Right lobe of liver (tissue), 6 donors: Measurements from ENCODE around the gene AQP10. TPM values are rescaled to one million over a fixed set of nuclear protein-coding genes. Genes with fewer than 3 reads are reported as not detected.
A peak's percentile ranks its signal among the peaks of the same experiment; 100 is the strongest.

Experiments
- ATAC-seq, 4 donors: fragments of 200-7000 bp; cut with Tn5 transposase; one replicate each; pipeline ENCODE4 v1.9.1; 2020; ENCODE audit warnings: mild to moderate bottlenecking in 4 of 4, moderate library complexity in 4 of 4
- DNase-seq, 3 donors: peaks; one replicate each; pipeline ENCODE4 v3.0.0-alpha.2; 2020
- H3K27ac ChIP-seq, 3 donors: fragments of 200-600 bp; one replicate each; pipeline ENCODE4 v1.8.0; 2022
- H3K27me3 ChIP-seq, 2 donors: fragments of 200-600 bp; one replicate each; pipeline ENCODE4 v1.8.0; 2022
- H3K36me3 ChIP-seq, 4 donors: fragments of 200-600 bp; sonication (generic) in 1 of 4; one replicate each; pipeline versions ENCODE4 v1.5.1 to v1.8.0; 2017 to 2022; ENCODE audit warnings: control low read depth in 1 of 4
- H3K4me1 ChIP-seq, 4 donors: fragments of 200-600 bp; sonication (generic) in 1 of 4; one replicate each; pipeline versions ENCODE4 v1.5.1 to v1.8.0; 2017 to 2022; ENCODE audit warnings: control low read depth in 1 of 4
- H3K4me3 ChIP-seq, 3 donors: fragments of 200-600 bp; one replicate each; pipeline ENCODE4 v1.8.0; 2022
- H3K9me3 ChIP-seq, 4 donors: fragments of 200-600 bp; sonication (generic) in 1 of 4; one replicate each; pipeline versions ENCODE4 v1.5.1 to v1.8.0; 2017 to 2022; ENCODE audit warnings: control low read depth in 1 of 4
- POLR2A ChIP-seq: fragments of 450-650 bp; IDR thresholded peaks from one replicate; pipeline ENCODE4 v1.6.1; 2017; ENCODE audit warnings: antibody characterized with exemption, mild to moderate bottlenecking
- WGBS: methylation state at CpG from one replicate; pipeline ENCODE4 v1.1.6; 2018; ENCODE audit warnings: low coverage, low lambda C conversion rate; ENCODE audit not compliant: insufficient coverage; ENCODE audit errors: missing lambda C conversion rate; 5-methylcytosine and 5-hydroxymethylcytosine counted together
- intact Hi-C, 2 donors: fragments of 100-400 bp; cut with DNase I; formaldehyde crosslinking; loops; one replicate each; pipeline versions ENCODE4 v1.11.2 to v1.14.1; 2022
- total RNA-seq, 6 experiments: library from RNA; depleted of rRNA in 2 of 6; stranded (reverse); fragments of >200 nt in 2 of 6; fragmentation: NEBNext Ultra II Directional in 3 of 6; extraction: Animal tissue kit (Norgen Biotek cat#: 25700) in 3 of 6; gene quantifications; one replicate each; pipeline versions ENCODE4 v1.1.0 to v1.2.4, GENCODE V29; 2016 to 2023
- TF ChIP-seq, protein P1 (sequence below), 4 donors: fragments of 200-600 bp in 3 of 4; fragments of 450-650 bp in 1 of 4; IDR thresholded peaks; one replicate each; pipeline versions ENCODE4 v1.5.1 to v1.8.0; 2016 to 2022; ENCODE audit warnings: antibody characterized with exemption in 4 of 4, mild to moderate bottlenecking in 2 of 4
- donor health status: DM: no; HTN: yes; CAD: no.
- donor health status: DM: no; HTN: no; CAD: no.
- donor health status: DM: no; HTN: no; CAD: no.
- donor health status: DM: no; HTN: yes; CAD: no.
- donor health status: DM: no; HTN: yes; CAD: no.

AQP10 gene
- total RNA-seq, 6 experiments from 2014 or later: not detected

DNA sequence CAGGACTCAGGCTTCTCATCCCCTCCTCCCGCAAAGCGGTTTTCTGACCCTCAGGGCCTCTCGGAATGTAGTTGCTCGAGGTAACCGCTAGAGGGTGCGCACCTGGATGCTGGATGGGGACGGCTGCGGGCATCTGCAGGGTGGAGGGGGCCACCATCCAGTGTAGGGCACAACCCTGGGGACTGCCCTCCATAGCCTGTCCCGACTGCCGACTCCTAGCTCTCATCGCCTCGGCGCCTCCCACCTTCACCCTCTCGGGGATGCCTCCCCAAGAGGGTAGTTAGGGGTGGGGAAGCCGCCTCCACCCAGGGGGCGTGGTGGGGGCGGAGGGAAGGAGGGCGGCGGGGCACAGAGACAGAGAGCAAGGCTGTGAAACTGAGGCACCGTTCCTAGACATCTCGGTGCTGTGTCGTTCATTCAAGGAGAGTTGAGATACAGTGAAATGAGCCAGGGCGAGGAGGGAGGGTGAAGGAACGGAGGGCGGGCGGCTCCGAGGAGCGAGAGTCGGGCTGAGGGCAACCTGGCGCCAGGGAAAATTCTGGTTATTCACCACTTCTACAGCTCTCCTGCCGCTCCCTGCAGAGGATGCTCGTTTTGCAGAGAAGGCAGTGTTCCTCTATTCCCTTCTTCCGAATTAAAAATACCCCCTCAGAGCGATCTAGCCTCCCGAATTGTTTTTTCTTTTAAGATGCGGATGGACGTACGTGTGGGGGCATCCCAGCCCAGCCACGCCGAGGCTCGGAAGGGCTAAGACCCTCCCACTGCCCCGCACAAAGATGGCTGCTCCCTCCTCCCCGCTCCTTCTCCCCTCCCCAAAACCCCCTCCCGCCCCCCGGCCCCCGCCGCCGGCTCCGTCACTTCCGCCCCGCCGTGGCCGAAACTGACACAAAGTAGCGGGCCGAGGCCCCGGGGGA, 4.0 kb downstream of the AQP10 start, which contains the start of gene ATP8B2:
ATP8B2 (plus strand) TSS at position 857 of the 914 bp plus-strand sequence. CDS start 2,617 bp downstream, outside the sequence.
- TF ChIP-seq, protein P1, sequence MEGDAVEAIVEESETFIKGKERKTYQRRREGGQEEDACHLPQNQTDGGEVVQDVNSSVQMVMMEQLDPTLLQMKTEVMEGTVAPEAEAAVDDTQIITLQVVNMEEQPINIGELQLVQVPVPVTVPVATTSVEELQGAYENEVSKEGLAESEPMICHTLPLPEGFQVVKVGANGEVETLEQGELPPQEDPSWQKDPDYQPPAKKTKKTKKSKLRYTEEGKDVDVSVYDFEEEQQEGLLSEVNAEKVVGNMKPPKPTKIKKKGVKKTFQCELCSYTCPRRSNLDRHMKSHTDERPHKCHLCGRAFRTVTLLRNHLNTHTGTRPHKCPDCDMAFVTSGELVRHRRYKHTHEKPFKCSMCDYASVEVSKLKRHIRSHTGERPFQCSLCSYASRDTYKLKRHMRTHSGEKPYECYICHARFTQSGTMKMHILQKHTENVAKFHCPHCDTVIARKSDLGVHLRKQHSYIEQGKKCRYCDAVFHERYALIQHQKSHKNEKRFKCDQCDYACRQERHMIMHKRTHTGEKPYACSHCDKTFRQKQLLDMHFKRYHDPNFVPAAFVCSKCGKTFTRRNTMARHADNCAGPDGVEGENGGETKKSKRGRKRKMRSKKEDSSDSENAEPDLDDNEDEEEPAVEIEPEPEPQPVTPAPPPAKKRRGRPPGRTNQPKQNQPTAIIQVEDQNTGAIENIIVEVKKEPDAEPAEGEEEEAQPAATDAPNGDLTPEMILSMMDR (IDR thresholded peaks at IDR 0.05): peak; percentile 71 to 92 (median 88)
- TF ChIP-seq POLR2A: no peak
- ATAC-seq: peak; percentile 68 to 74 (median 72)
- H3K4me3 ChIP-seq: peak within 1 kb of the TSS; percentile 36 to 41 (median 38)
- WGBS: 2% methylated on average over 33 of the region's 56 CpGs
- intact Hi-C loops: loop anchor here in 1 of 2 donors (10.0 kb wide), 1 partner anchor 50 kb away; the partner anchor contains the start of gene HAX1
- no peaks in the 10 kb centered on the region for H3K9me3 ChIP-seq
- peak within 1 kb of the TSS; percentile 40 to 76 (median 40) for H3K27ac ChIP-seq
- no peaks in the 10 kb centered on the region for H3K36me3 ChIP-seq
- H3K4me1 ChIP-seq: peaks cover 0 to 14% (median 2%) of the 10 kb centered on the region in 4 donors
- DNase-seq: peak; percentile 72 to 77 (median 72)
- H3K27me3 ChIP-seq: no peaks in the 10 kb centered on the region

DNA sequence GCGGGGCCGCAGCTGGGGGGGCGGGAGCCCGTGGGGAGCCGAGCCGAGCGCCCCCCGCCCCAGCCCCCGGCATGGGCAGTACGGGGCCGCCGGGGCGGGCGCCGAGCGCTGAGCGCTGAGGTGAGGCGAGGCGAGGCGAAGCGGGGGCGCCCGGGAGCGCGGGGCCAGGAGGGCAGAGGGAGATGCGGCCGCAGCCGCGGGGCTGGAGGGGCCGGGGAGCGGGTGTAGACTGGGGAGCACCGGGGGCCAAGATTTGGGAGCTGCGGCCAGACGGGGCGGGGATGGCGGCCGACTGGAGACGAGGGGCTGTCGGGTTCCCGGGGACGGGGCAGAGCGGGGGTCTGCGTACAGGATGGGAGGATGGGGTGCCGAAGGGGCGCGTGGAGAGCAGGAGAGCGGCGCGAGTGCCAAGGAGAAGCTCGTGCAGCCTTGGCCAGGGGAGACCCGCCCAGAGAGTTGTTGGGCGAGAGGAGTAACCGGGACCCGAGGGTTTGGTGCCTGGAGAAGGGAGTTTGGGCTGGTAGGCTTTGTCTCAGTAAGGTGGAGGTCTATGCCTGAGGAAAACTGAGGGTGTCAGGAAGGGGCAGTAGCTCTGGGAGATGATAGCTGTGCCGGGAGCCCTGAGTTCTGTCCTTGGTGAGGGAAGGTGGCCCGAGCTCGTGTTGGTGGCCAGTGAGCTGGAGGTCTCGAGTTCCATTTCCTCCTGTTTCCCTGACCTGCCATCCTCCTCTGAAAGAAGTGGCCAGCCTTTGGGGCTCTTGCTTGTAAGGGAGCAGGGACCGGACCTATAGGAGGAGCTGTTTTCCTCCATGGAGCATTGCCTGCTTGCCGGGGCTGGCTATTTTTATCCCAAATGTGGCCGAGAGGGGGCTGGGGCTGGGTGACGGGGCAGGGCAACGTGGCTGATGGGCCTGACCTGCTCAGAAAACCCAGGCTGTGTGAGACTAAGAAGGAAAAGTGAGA, 5.0 kb downstream of the AQP10 start:
- no peaks in the 10 kb centered on the region for H3K36me3 ChIP-seq
- TF ChIP-seq, protein P1 (IDR thresholded peaks at IDR 0.05): peak; percentile 36 to 44 (median 42)
- TF ChIP-seq POLR2A: no peak
- H3K4me1 ChIP-seq: peaks cover 0 to 14% (median 2%) of the 10 kb centered on the region in 4 donors
- peak in 1 of 3 donors; percentile 62 for DNase-seq
- no peaks in the 10 kb centered on the region for H3K27me3 ChIP-seq
- peak overlapping the region; percentile 36 to 41 (median 38) for H3K4me3 ChIP-seq
- intact Hi-C loops: loop anchor here in 1 of 2 donors (10.0 kb wide), 1 partner anchor 51 kb away; the partner anchor contains the start of gene HAX1
- H3K9me3 ChIP-seq: no peaks in the 10 kb centered on the region
- H3K27ac ChIP-seq: peak overlapping the region; percentile 40 to 76 (median 40)
- peak; percentile 6 to 45 (median 30) for ATAC-seq
- 3% methylated on average over 45 of the region's 63 CpGs for WGBS

DNA sequence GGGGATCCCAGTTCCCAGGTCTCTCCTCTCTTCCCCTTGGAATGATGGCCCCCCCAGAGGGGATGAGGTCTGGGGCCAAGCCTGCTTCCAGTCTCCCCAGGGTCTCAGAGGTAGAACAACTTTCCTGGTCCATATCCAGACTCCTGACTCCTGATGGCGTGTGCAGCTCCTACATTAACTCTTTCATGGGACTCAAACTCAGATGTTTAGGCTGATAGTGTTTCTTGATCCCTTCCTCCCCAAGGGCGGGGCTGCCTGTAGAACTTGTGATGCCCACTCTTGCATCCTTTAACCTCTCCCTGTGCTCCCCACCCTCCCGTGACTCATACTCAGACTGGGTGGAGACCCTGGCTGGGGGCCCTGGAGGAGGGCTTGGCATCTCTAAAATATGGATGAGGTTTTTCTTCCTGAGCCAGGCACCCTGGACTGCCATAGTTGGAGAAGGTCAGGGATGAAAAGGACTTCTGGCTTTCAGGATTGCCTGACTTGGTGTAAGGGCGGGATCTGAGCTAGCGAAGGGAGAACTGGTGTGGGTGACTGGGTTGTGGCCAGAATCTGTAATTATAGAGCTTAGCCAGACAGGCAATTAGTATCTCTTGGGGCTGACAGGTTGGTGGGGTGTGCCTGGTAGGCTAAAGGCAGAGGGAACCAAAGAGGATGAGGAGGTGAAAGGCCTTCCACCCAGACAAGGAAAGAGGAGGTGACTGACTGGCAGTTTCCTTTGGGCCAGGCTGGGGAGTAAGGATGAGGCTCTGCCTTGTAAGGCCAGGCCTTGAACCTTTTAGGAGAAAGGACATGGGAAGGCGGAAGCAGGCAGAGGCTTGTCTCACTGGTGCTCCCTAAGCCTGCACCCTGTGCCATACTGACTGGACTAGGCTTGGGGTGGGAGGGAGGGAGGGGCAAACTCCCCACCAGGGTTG, 5.9 kb downstream of the AQP10 start:
- intact Hi-C loops: loop anchor here in 1 of 2 donors (10.0 kb wide), 1 partner anchor 52 kb away; the partner anchor contains the start of gene HAX1
- WGBS: 72% methylated on average over 4 of the region's 6 CpGs
- ATAC-seq (no peak), DNase-seq (no peak)
- Histone ChIP-seq H3K27me3 (no peaks in the 10 kb centered on the region), H3K9me3 (no peaks in the 10 kb centered on the region), H3K36me3 (no peaks in the 10 kb centered on the region), H3K4me3 (peak overlapping the region in 1 of 3 donors; percentile 41), H3K27ac (peak overlapping the region in 2 of 3 donors; percentile 40 to 76), H3K4me1 (peaks cover 0 to 14% (median 2%) of the 10 kb centered on the region in 4 donors)
- TF ChIP-seq, protein P1 (IDR thresholded peaks at IDR 0.05): no peak
- no peak for TF ChIP-seq POLR2A
